CD8-positive, alpha-beta memory T cell (primary cell): ENCODE results near the gene GCNT4. TPM values are rescaled to one million over a fixed set of nuclear protein-coding genes. Genes with fewer than 3 reads are reported as not detected.
"Not testable (repeated sequence)": the region's sequence is repeated elsewhere in the genome, so short reads cannot be mapped to it uniquely, and the experiment has no call there.

Source experiments
- CTCF ChIA-PET: fragments of 350-600 bp; sonication (Branson Sonifier 250); formaldehyde crosslinking; loops from one replicate; lab custom pipeline; 2021; ENCODE audit warnings: antibody characterized with exemption; lab: Charles Lee
- POLR2A ChIA-PET: fragments of 350-600 bp; sonication (Branson Sonifier 250); formaldehyde crosslinking; loops from one replicate; lab custom pipeline; 2021; ENCODE audit warnings: antibody characterized with exemption; lab: Charles Lee
- DNase-seq, 5 donors: peaks; one replicate each; pipeline versions ENCODE4 v3.0.0 to v3.0.0-alpha.2; 2020 to 2022; ENCODE audit warnings: mixed read lengths in 1 of 5
- H3K27ac ChIP-seq: one replicate; pipeline ENCODE4 v1.7.0; 2013; ENCODE audit warnings: low read depth, mild to moderate bottlenecking, low read length, moderate library complexity
- H3K27me3 ChIP-seq: 2 replicates; pipeline ENCODE4 v1.7.0; 2013; ENCODE audit warnings: low read length, mild to moderate bottlenecking; ENCODE audit not compliant: insufficient read depth, poor library complexity, severe bottlenecking
- H3K36me3 ChIP-seq: 2 replicates; pipeline ENCODE4 v1.7.0; 2013; ENCODE audit warnings: mild to moderate bottlenecking, low read length, moderate library complexity; ENCODE audit not compliant: insufficient read depth
- H3K4me1 ChIP-seq: 2 replicates; pipeline ENCODE4 v1.7.0; 2013; ENCODE audit warnings: mild to moderate bottlenecking, low read length, moderate library complexity; ENCODE audit not compliant: insufficient read depth
- H3K4me3 ChIP-seq: 2 replicates; pipeline ENCODE4 v1.7.0; 2013; ENCODE audit warnings: mild to moderate bottlenecking, low read length
- H3K9me3 ChIP-seq: 2 replicates; pipeline ENCODE4 v1.7.0; 2013; ENCODE audit warnings: mild to moderate bottlenecking, low read length
- H3K27ac Mint-ChIP-seq, 8 donors: one replicate each; pipeline ENCODE4 v1.8.0; 2020 to 2021; ENCODE audit warnings: mixed read lengths in 8 of 8, mild to moderate bottlenecking in 6 of 8, inconsistent platforms in 3 of 8, moderate library complexity in 3 of 8
- H3K27me3 Mint-ChIP-seq, 2 donors: one replicate each; pipeline ENCODE4 v1.8.0; 2020 to 2021; ENCODE audit warnings: mixed read lengths in 2 of 2, mild to moderate bottlenecking in 1 of 2, moderate library complexity in 1 of 2
- H3K36me3 Mint-ChIP-seq, 3 donors: one replicate each; pipeline ENCODE4 v1.8.0; 2020 to 2021; ENCODE audit warnings: mixed read lengths in 3 of 3, inconsistent platforms in 1 of 3, mild to moderate bottlenecking in 1 of 3
- H3K4me1 Mint-ChIP-seq, 3 donors: one replicate each; pipeline ENCODE4 v1.8.0; 2020 to 2021; ENCODE audit warnings: mixed read lengths in 3 of 3, inconsistent platforms in 1 of 3, mild to moderate bottlenecking in 1 of 3
- H3K4me3 Mint-ChIP-seq, 7 donors: one replicate each; pipeline ENCODE4 v1.8.0; 2020 to 2021; ENCODE audit warnings: mixed read lengths in 7 of 7, mild to moderate bottlenecking in 6 of 7, moderate library complexity in 4 of 7, inconsistent platforms in 2 of 7
- H3K9me3 Mint-ChIP-seq, 5 donors: one replicate each; pipeline ENCODE4 v1.8.0; 2020 to 2022; ENCODE audit warnings: mixed read lengths in 5 of 5, mild to moderate bottlenecking in 3 of 5, moderate library complexity in 2 of 5, inconsistent platforms in 1 of 5
- polyA plus RNA-seq: library from polyadenylated mRNA; unstranded; fragments of 300-500 nt; fragmentation: Illumina TruSeq; gene quantifications from one replicate; pipeline ENCODE4 v1.2.3, GENCODE V29; 2021
- total RNA-seq, 2 experiments: library from RNA; stranded (reverse); gene quantifications; one replicate each; pipeline ENCODE4 v1.2.3, GENCODE V29; 2021

Gene GCNT4
- 1 to 10 TPM; 1.4 to 1.6 TPM for total RNA-seq
- polyA plus RNA-seq = 1.3 TPM

DNA sequence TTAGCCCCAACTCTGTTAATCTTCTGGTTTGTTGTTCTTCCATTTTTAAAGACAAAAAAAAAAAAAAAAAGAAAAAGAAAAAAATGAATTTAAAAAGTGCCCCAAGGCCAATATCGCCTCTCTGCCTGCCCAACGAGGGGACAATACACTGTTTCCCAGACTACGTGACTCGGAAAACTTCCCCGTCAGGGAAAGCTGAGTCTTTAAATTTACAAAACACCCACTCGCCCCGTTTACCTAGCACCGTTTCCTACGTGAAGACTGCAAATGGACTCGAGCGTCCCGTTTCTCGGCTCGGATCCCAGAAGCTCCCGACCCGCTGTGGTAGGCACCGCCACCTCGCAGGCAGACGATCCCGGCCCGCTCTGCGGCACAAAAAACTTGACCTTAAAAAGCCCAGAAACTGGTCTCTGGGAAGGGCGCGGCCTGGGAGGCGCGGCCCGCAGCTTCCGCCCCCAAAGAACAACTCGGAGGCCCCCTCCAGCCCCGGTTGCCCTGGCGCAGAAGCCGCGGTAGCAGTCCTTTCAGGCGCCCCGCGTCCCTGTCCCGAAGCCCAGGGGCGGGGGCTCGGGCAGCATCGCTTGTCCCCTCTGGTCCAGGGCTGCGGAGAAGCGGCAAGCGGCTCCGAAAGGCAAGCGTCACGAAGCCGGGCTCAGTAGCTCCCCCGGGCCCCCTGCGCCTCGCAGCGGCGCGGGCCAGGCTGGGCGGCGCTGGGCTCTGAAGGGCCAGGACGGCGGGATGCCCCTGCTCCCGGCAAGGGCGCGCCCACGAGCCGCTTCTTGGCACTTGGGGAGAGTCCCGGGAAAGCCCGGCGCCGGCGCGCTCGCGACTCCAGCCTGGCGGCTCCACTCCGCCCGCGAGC, at the start of gene GCNT4:
GCNT4 (minus strand) TSS at position 367 of the 862 bp plus-strand sequence. CDS start 22,521 bp downstream, outside the sequence.
- POLR2A ChIA-PET = interaction anchor here (0.6 to 1.8 kb wide), 6 partner anchors 17 to 185 kb away, joined by 3 to 17 read pairs (median 5); partner anchors contain the start of gene ANKRD31
- Mint-ChIP-seq H3K36me3 (peaks cover 0 to 13% (median 0%) of the 10 kb centered on the region in 3 donors), H3K27ac (peak within 1 kb of the TSS; percentile 41 to 95 (median 94)), H3K4me1 (peaks cover 72 to 87% (median 86%) of the 10 kb centered on the region in 3 donors), H3K27me3 (peaks cover 0 to 3% of the 10 kb centered on the region in 2 donors), H3K4me3 (peak within 1 kb of the TSS; percentile 88 to 98 (median 96)), H3K9me3 (no peaks in the 10 kb centered on the region)
- CTCF ChIA-PET = interaction anchor here (0.8 to 4.9 kb wide), 5 partner anchors 11 to 286 kb away, joined by 3 to 37 read pairs (median 7); partner anchors contain the start of genes ANKRD31, GFM2 and NSA2
- peak; percentile 7 to 63 (median 51) for DNase-seq
- Histone ChIP-seq H3K4me3 (peak within 1 kb of the TSS; percentile 70), H3K9me3 (no peaks in the 10 kb centered on the region), H3K27ac (peak within 1 kb of the TSS; percentile 68), H3K4me1 (peaks cover 81% of the 10 kb centered on the region), H3K36me3 (no peaks in the 10 kb centered on the region), H3K27me3 (no peaks in the 10 kb centered on the region)

DNA sequence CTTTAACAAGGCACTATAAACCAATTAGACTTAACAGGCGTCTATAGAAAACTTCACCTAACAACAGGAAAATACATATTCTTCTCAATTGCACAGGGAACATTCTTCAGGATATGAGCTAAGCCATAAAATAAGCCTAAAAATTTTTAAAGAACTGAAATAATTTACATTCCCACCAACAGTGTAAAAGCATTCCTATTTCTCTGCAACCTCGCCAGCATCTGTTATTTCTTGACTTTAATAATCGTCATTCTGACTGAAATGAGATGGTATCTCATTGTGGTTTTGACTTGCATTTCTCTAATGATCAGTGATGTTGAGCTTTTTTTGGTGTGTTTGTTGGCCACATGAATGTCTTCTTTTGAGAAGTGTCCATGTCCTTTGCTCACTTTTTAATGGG, 43.6 kb upstream of the GCNT4 start:
- H3K9me3 Mint-ChIP-seq = peaks cover 0 to 10% (median 4%) of the 10 kb centered on the region in 5 donors
- H3K27ac ChIP-seq, H3K4me3 ChIP-seq, H3K27me3 ChIP-seq, CTCF ChIA-PET, H3K4me1 ChIP-seq, H3K4me3 Mint-ChIP-seq, H3K27me3 Mint-ChIP-seq, DNase-seq, H3K36me3 ChIP-seq, POLR2A ChIA-PET, H3K9me3 ChIP-seq: not testable (repeated sequence)
- H3K4me1 Mint-ChIP-seq = peaks cover 9 to 15% (median 9%) of the 10 kb centered on the region in 3 donors
- H3K36me3 Mint-ChIP-seq = peaks cover 0 to 18% (median 0%) of the 10 kb centered on the region in 3 donors
- peak overlapping the region in 2 of 8 donors; percentile 42 to 55 for H3K27ac Mint-ChIP-seq

GRCh38 chr5:75091597-75091996, 39.2 kb upstream of the GCNT4 start:
- Histone ChIP-seq H3K27me3 (no peaks in the 10 kb centered on the region), H3K4me1 (no peaks in the 10 kb centered on the region), H3K27ac (no peak overlapping the region), H3K4me3 (no peak overlapping the region), H3K36me3 (no peaks in the 10 kb centered on the region), H3K9me3 (no peaks in the 10 kb centered on the region)
- H3K27me3 Mint-ChIP-seq = peaks cover 0 to under 1% of the 10 kb centered on the region in 2 donors
- no peaks in the 10 kb centered on the region for H3K9me3 Mint-ChIP-seq
- ChIA-PET POLR2A (no interaction called here), CTCF (interaction anchor here (0.8 kb wide), 1 partner anchor 9 kb away, joined by 3 read pairs; no protein-coding TSS in a partner anchor)
- no peak for DNase-seq
- H3K4me1 Mint-ChIP-seq = peaks cover 9 to 19% (median 9%) of the 10 kb centered on the region in 3 donors
- no peak overlapping the region for H3K4me3 Mint-ChIP-seq
- H3K36me3 Mint-ChIP-seq = no peaks in the 10 kb centered on the region
- H3K27ac Mint-ChIP-seq = peak overlapping the region in 1 of 8 donors; percentile 50

GRCh38 chr5:75089662-75090061, 37.3 kb upstream of the GCNT4 start:
- ChIA-PET POLR2A (no interaction called here), CTCF (no interaction called here)

DNA sequence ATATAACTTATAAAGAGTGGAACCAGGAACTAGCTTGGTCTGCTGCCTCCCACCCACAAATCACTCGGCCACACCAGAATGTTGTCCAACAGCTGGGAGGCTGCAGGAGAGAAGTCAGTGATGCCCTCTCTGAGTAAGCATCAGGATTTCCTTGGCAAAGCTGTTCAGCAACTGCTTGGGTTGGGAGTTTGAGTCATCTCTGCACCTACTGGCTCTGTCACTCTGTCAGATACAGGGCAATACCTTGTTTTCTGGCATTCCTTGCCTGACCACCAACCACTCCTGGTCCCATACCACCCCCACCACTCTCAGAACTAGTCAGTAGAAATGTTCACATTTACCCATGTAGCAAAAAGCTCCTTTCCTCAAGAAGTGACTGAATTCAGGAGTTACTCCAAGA, 36.8 kb upstream of the GCNT4 start:
- Mint-ChIP-seq H3K4me1 (peaks cover 0 to 3% (median 0%) of the 10 kb centered on the region in 3 donors), H3K36me3 (no peaks in the 10 kb centered on the region), H3K9me3 (no peaks in the 10 kb centered on the region), H3K4me3 (no peak overlapping the region), H3K27me3 (peaks cover 0 to 4% of the 10 kb centered on the region in 2 donors), H3K27ac (no peak overlapping the region)
- CTCF ChIA-PET = no interaction called here
- POLR2A ChIA-PET = no interaction called here
- no peaks in the 10 kb centered on the region for H3K4me1 ChIP-seq
- no peak overlapping the region for H3K4me3 ChIP-seq
- H3K36me3 ChIP-seq = no peaks in the 10 kb centered on the region
- H3K27ac ChIP-seq = no peak overlapping the region
- H3K27me3 ChIP-seq = no peaks in the 10 kb centered on the region
- no peak for DNase-seq
- no peaks in the 10 kb centered on the region for H3K9me3 ChIP-seq

More at GRCh38 chr5:75089662-75090061, 37.3 kb upstream of the GCNT4 start:
- DNase-seq = no peak
- no peaks in the 10 kb centered on the region for H3K27me3 ChIP-seq
- no peaks in the 10 kb centered on the region for H3K4me1 ChIP-seq
- H3K36me3 ChIP-seq = no peaks in the 10 kb centered on the region
- no peaks in the 10 kb centered on the region for H3K9me3 Mint-ChIP-seq
- peaks cover 0 to 7% (median 1%) of the 10 kb centered on the region in 3 donors for H3K4me1 Mint-ChIP-seq
- H3K27ac Mint-ChIP-seq = no peak overlapping the region
- H3K4me3 ChIP-seq = no peak overlapping the region
- H3K9me3 ChIP-seq = no peaks in the 10 kb centered on the region
- no peak overlapping the region for H3K4me3 Mint-ChIP-seq
- H3K27ac ChIP-seq = no peak overlapping the region
- peaks cover 0 to 4% of the 10 kb centered on the region in 2 donors for H3K27me3 Mint-ChIP-seq
- no peaks in the 10 kb centered on the region for H3K36me3 Mint-ChIP-seq

DNA sequence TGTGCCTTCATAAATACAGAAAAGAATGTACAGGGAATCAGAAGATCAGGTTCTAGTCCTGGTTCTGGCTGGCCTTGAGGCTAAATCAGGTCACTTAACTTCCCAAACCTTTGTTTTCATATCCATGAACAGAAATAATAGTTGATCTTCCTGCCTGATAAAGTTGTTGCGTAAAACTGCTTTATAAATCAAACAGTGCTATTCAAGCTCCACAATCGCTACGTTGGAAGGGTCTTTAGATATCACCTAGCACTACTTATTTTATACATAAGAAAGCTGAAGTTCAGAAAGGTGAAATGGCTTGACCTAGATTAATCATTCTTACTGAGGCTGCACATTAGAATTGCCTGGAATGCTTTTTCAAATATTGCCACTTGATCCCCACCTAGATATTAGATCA, 36.3 kb upstream of the GCNT4 start:
- peaks cover 0 to 4% of the 10 kb centered on the region in 2 donors for H3K27me3 Mint-ChIP-seq
- no peak overlapping the region for H3K4me3 Mint-ChIP-seq
- H3K36me3 Mint-ChIP-seq = no peaks in the 10 kb centered on the region
- Histone ChIP-seq H3K27me3 (no peaks in the 10 kb centered on the region), H3K36me3 (no peaks in the 10 kb centered on the region), H3K27ac (no peak overlapping the region), H3K4me1 (no peaks in the 10 kb centered on the region), H3K9me3 (no peaks in the 10 kb centered on the region), H3K4me3 (no peak overlapping the region)
- no peaks in the 10 kb centered on the region for H3K9me3 Mint-ChIP-seq
- peak overlapping the region in 1 of 8 donors; percentile 19 for H3K27ac Mint-ChIP-seq
- DNase-seq = no peak
- peaks cover 0 to 3% (median 0%) of the 10 kb centered on the region in 3 donors for H3K4me1 Mint-ChIP-seq
- ChIA-PET POLR2A (no interaction called here), CTCF (no interaction called here)

- DNase-seq = no peak
- Histone ChIP-seq H3K27me3 (no peaks in the 10 kb centered on the region), H3K27ac (no peak overlapping the region), H3K4me1 (no peaks in the 10 kb centered on the region), H3K9me3 (no peaks in the 10 kb centered on the region), H3K36me3 (no peaks in the 10 kb centered on the region), H3K4me3 (no peak overlapping the region)
- H3K36me3 Mint-ChIP-seq = peaks cover 0 to 4% (median 1%) of the 10 kb centered on the region in 3 donors
- CTCF ChIA-PET = no interaction called here
- H3K27ac Mint-ChIP-seq = no peak overlapping the region
- no peak overlapping the region for H3K4me3 Mint-ChIP-seq
- H3K9me3 Mint-ChIP-seq = no peaks in the 10 kb centered on the region
- H3K27me3 Mint-ChIP-seq = peaks cover 3 to 14% of the 10 kb centered on the region in 2 donors
- POLR2A ChIA-PET = no interaction called here
- H3K4me1 Mint-ChIP-seq = peaks cover 3 to 10% (median 4%) of the 10 kb centered on the region in 3 donors
Observed at GRCh38 chr5:75081510-75081909, 29.2 kb upstream of the GCNT4 start.

DNA sequence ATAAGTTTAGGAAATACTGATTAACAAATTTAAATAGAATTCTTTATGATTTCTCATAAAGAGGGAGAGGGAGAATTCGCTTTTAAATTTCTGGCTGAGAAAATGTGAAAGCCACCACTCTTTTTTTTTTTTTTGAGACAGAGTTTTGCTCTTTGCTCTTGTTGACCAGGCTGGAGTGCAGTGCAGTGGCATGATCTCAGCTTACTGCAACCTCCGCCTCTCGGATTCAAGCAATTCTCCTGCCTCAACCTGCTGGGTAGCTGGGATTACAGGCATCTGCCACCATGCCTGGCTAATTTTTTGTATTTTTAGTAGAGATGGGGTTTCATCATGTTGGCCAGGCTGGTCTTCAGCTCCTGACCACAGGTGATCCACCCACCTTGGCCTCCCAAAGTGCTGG, 27.0 kb upstream of the GCNT4 start:
- CTCF ChIA-PET = not testable (repeated sequence)

More for the DNA sequence above, 27.0 kb upstream of the GCNT4 start:
- H3K27ac Mint-ChIP-seq, H3K27ac ChIP-seq, H3K4me3 Mint-ChIP-seq, H3K9me3 ChIP-seq, H3K4me1 ChIP-seq, POLR2A ChIA-PET, DNase-seq, H3K9me3 Mint-ChIP-seq, H3K4me3 ChIP-seq, H3K36me3 Mint-ChIP-seq, H3K27me3 ChIP-seq, H3K36me3 ChIP-seq: not testable (repeated sequence)
- H3K27me3 Mint-ChIP-seq = peaks cover 0 to 14% of the 10 kb centered on the region in 2 donors
- peaks cover 3 to 10% (median 4%) of the 10 kb centered on the region in 3 donors for H3K4me1 Mint-ChIP-seq
